GM23338 (cell line): ENCODE data around the gene SYT17. TPM values are rescaled to one million over a fixed set of nuclear protein-coding genes. Genes with fewer than 3 reads are reported as not detected.

Source experiments
- ATAC-seq: fragments of 200-7000 bp; cut with Tn5 transposase; 3 replicates; pipeline ENCODE4 v1.9.1; 2020
- DNase-seq: peaks from one replicate; pipeline ENCODE4 v3.0.0-alpha.2; 2015; ENCODE audit warnings: low spot score
- H2AFZ ChIP-seq: fragments of 200-600 bp; sonication (generic); 2 replicates; pipeline ENCODE4 v1.8.0; 2016; ENCODE audit warnings: antibody characterized with exemption, mild to moderate bottlenecking, moderate library complexity
- H3F3A ChIP-seq: fragments of 200-600 bp; sonication (generic); replicated peaks from 2 replicates; pipeline ENCODE4 v1.8.0; 2017; ENCODE audit warnings: antibody characterized with exemption, mixed run types, low read depth
- H3K27ac ChIP-seq: fragments of 200-600 bp; sonication (generic); 2 replicates; pipeline ENCODE4 v1.6.1; 2016; ENCODE audit warnings: low read depth
- H3K27me3 ChIP-seq: fragments of 200-600 bp; sonication (generic); 2 replicates; pipeline ENCODE4 v1.8.0; 2016; ENCODE audit warnings: mild to moderate bottlenecking, mixed run types, moderate library complexity; ENCODE audit not compliant: insufficient read depth
- H3K36me3 ChIP-seq: fragments of 200-600 bp; sonication (generic); 2 replicates; pipeline ENCODE4 v1.8.0; 2016; ENCODE audit warnings: mild to moderate bottlenecking; ENCODE audit not compliant: insufficient read depth
- H3K4me1 ChIP-seq: fragments of 200-600 bp; sonication (generic); 2 replicates; pipeline ENCODE4 v1.8.0; 2016; ENCODE audit warnings: mild to moderate bottlenecking, moderate library complexity; ENCODE audit not compliant: insufficient read depth
- H3K4me2 ChIP-seq: fragments of 200-600 bp; sonication (generic); 2 replicates; pipeline ENCODE4 v1.7.1; 2017; ENCODE audit warnings: mixed run types
- H3K4me3 ChIP-seq: fragments of 200-600 bp; sonication (generic); 2 replicates; pipeline ENCODE4 v1.6.1; 2016; ENCODE audit warnings: mixed run types
- H3K79me2 ChIP-seq: fragments of 200-600 bp; sonication (generic); replicated peaks from 2 replicates; pipeline ENCODE4 v1.8.0; 2017; ENCODE audit warnings: mild to moderate bottlenecking; ENCODE audit not compliant: insufficient read depth
- H3K9me2 ChIP-seq: fragments of 200-600 bp; sonication (generic); 2 replicates; pipeline ENCODE4 v1.8.0; 2017; ENCODE audit not compliant: insufficient read depth
- H4K20me1 ChIP-seq: fragments of 200-600 bp; sonication (generic); replicated peaks from 2 replicates; pipeline ENCODE4 v1.8.0; 2017; ENCODE audit warnings: mild to moderate bottlenecking; ENCODE audit not compliant: insufficient read depth
- H3K27ac Mint-ChIP-seq: 2 replicates; pipeline ENCODE4 v1.8.0; 2020; ENCODE audit warnings: inconsistent platforms, mild to moderate bottlenecking, moderate library complexity, mixed read lengths
- H3K27me3 Mint-ChIP-seq: 3 replicates; pipeline ENCODE4 v1.8.0; 2022; ENCODE audit warnings: low read depth, mild to moderate bottlenecking, moderate library complexity, mixed read lengths, inconsistent platforms; ENCODE audit not compliant: insufficient read depth, poor library complexity
- H3K36me3 Mint-ChIP-seq: 3 replicates; pipeline ENCODE4 v1.8.0; 2021; ENCODE audit warnings: low read depth, mild to moderate bottlenecking, inconsistent platforms, moderate library complexity, mixed read lengths
- H3K4me1 Mint-ChIP-seq: 3 replicates; pipeline ENCODE4 v1.8.0; 2020; ENCODE audit warnings: mild to moderate bottlenecking, inconsistent platforms, mixed read lengths
- H3K4me3 Mint-ChIP-seq: 3 replicates; pipeline ENCODE4 v1.8.0; 2021; ENCODE audit warnings: moderate library complexity, mild to moderate bottlenecking, inconsistent platforms, mixed read lengths
- H3K9me3 Mint-ChIP-seq: 3 replicates; pipeline ENCODE4 v1.8.0; 2020; ENCODE audit warnings: moderate library complexity, mild to moderate bottlenecking, inconsistent platforms, mixed read lengths
- CREB1 ChIP-seq: fragments of 250-450 bp; sonication (Bioruptor Pico); IDR thresholded peaks from 2 replicates; pipeline ENCODE4 v1.5.0; 2020; ENCODE audit warnings: low read depth, mild to moderate bottlenecking, moderate library complexity
- EZH2 ChIP-seq: fragments of 200-600 bp; sonication (generic); IDR thresholded peaks from one replicate; pipeline ENCODE4 v1.8.0; 2017; ENCODE audit warnings: antibody characterized with exemption, mild to moderate bottlenecking, low read depth; ENCODE audit not compliant: unreplicated experiment
- EZH2phosphoT487 ChIP-seq: fragments of 200-600 bp; sonication (generic); IDR thresholded peaks from one replicate; pipeline ENCODE4 v1.8.1; 2018; ENCODE audit warnings: antibody characterized with exemption; ENCODE audit not compliant: unreplicated experiment
- JUNB ChIP-seq: IDR thresholded peaks from one replicate; pipeline ENCODE4 v1.6.1; 2016; ENCODE audit warnings: antibody characterized with exemption; ENCODE audit not compliant: unreplicated experiment
- NANOG ChIP-seq: IDR thresholded peaks from 2 replicates; pipeline ENCODE4 v1.6.1; 2016; ENCODE audit warnings: antibody characterized with exemption, borderline replicate concordance
- POLR2AphosphoS5 ChIP-seq: IDR thresholded peaks from 2 replicates; pipeline ENCODE4 v1.6.1; 2016; ENCODE audit warnings: antibody characterized with exemption, low read depth
- REST ChIP-seq: IDR thresholded peaks from one replicate; pipeline ENCODE4 v1.6.1; 2018; ENCODE audit warnings: antibody characterized with exemption; ENCODE audit not compliant: unreplicated experiment
- STAT1 ChIP-seq: IDR thresholded peaks from one replicate; pipeline ENCODE4 v1.6.1; 2016; ENCODE audit warnings: antibody characterized with exemption; ENCODE audit not compliant: unreplicated experiment
- ZNF331 ChIP-seq: fragments of 250-450 bp; sonication (Bioruptor Pico); IDR thresholded peaks from 2 replicates; pipeline ENCODE4 v1.5.0; 2020; ENCODE audit warnings: low read depth, mild to moderate bottlenecking, moderate library complexity
- ZNF462 ChIP-seq: fragments of 250-450 bp; sonication (Bioruptor Pico); IDR thresholded peaks from 2 replicates; pipeline ENCODE4 v1.5.0; 2020; ENCODE audit warnings: mild to moderate bottlenecking, moderate library complexity
- polyA plus RNA-seq: library from polyadenylated mRNA; unstranded; fragments of >200 nt; fragmentation: Nextera tagmentation; extraction: Ambion mirVana; gene quantifications from 2 replicates; pipeline ENCODE4 v1.2.1, GENCODE V29; 2016
- total RNA-seq: library from RNA; depleted of rRNA; stranded (reverse); fragments of >200 nt; shearing (Covaris generic); gene quantifications from 2 replicates; pipeline ENCODE4 v1.2.3, GENCODE V29; 2014
- TF ChIP-seq, protein P1 (sequence below): IDR thresholded peaks from 2 replicates; pipeline ENCODE4 v1.6.1; 2016; ENCODE audit warnings: antibody characterized with exemption

SYT17 gene
- total and polyA plus RNA-seq, 2 experiments from 2014 or later, result 5.3 to 9.5 TPM

- H3K4me3 Mint-ChIP-seq, result no peak overlapping the region
- Histone ChIP-seq H2AFZ (no peak overlapping the region), H3K4me2 (no peak overlapping the region), H3F3A (no peaks in the 10 kb centered on the region), H3K4me3 (no peak overlapping the region), H3K27ac (no peak overlapping the region), H3K79me2 (no peaks in the 10 kb centered on the region), H3K4me1 (no peaks in the 10 kb centered on the region), H4K20me1 (no peaks in the 10 kb centered on the region), H3K36me3 (no peaks in the 10 kb centered on the region), H3K9me2 (no peaks in the 10 kb centered on the region), H3K27me3 (peaks cover 23% of the 10 kb centered on the region)
- DNase-seq (no peak), ATAC-seq (no peak)
- TF ChIP-seq REST (no peak), NANOG (no peak), CREB1 (CRISPR knock-in tag) (no peak), ZNF331 (CRISPR knock-in tag) (no peak), ZNF462 (CRISPR knock-in tag) (no peak), POLR2AphosphoS5 (no peak), JUNB (no peak), EZH2phosphoT487 (no peak), EZH2 (no peak), STAT1 (no peak)
- TF ChIP-seq, protein P1, sequence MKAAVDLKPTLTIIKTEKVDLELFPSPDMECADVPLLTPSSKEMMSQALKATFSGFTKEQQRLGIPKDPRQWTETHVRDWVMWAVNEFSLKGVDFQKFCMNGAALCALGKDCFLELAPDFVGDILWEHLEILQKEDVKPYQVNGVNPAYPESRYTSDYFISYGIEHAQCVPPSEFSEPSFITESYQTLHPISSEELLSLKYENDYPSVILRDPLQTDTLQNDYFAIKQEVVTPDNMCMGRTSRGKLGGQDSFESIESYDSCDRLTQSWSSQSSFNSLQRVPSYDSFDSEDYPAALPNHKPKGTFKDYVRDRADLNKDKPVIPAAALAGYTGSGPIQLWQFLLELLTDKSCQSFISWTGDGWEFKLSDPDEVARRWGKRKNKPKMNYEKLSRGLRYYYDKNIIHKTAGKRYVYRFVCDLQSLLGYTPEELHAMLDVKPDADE, result no peak
- H3K36me3 Mint-ChIP-seq, result no peaks in the 10 kb centered on the region; the same call in 2 of the 3 replicates
- peaks cover 14% of the 10 kb centered on the region for H3K27me3 Mint-ChIP-seq
- no peak overlapping the region for H3K27ac Mint-ChIP-seq
- H3K4me1 Mint-ChIP-seq, result peaks cover 9% of the 10 kb centered on the region; the same call in 2 of the 3 replicates
- H3K9me3 Mint-ChIP-seq, result no peaks in the 10 kb centered on the region
These were observed 4.2 kb downstream of the SYT17 start for GRCh38 chr16:19172098-19172780.
